Erythroblast (primary cell): ENCODE data around the gene RNF215.

Experiments used
- GATA1 ChIP-seq: IDR thresholded peaks from 2 replicates; pipeline ENCODE4 v1.6.1; 2011; ENCODE audit warnings: low read depth, mild to moderate bottlenecking, control low read depth, low read length, moderate library complexity
- POLR2A ChIP-seq: IDR thresholded peaks from 2 replicates; pipeline ENCODE4 v1.6.1; 2011; ENCODE audit warnings: mild to moderate bottlenecking, low read length

GRCh38 chr22:30402028-30402765, 15.0 kb upstream of the RNF215 start:
- no peak for TF ChIP-seq POLR2A
- TF ChIP-seq GATA1: no peak
